GM12892 (cell line): Measurements from ENCODE around the gene ZNF830.

Experiments used
- POLR2A ChIP-seq: IDR thresholded peaks from 2 replicates; pipeline ENCODE4 v1.6.1; 2011; ENCODE audit warnings: low read depth, low read length, control low read depth
- POLR2AphosphoS5 ChIP-seq: IDR thresholded peaks from 2 replicates; pipeline ENCODE4 v1.6.1; 2011; ENCODE audit warnings: low read depth, low read length, control low read depth
- TAF1 ChIP-seq: IDR thresholded peaks from 2 replicates; pipeline ENCODE4 v1.6.1; 2011; ENCODE audit warnings: low read depth, mild to moderate bottlenecking, control low read depth, low read length, borderline replicate concordance

- TF ChIP-seq POLR2A = no peak
- no peak for TF ChIP-seq POLR2AphosphoS5
- TF ChIP-seq TAF1 = no peak
Observed at GRCh38 chr17:34913001-34913400, 48.3 kb upstream of the ZNF830 start.
